ENCODE results near the gene LELP1.
"Not testable (repeated sequence)": the region's sequence is repeated elsewhere in the genome, so short reads cannot be mapped to it uniquely, and the experiment has no call there.

Gene LELP1

DNA sequence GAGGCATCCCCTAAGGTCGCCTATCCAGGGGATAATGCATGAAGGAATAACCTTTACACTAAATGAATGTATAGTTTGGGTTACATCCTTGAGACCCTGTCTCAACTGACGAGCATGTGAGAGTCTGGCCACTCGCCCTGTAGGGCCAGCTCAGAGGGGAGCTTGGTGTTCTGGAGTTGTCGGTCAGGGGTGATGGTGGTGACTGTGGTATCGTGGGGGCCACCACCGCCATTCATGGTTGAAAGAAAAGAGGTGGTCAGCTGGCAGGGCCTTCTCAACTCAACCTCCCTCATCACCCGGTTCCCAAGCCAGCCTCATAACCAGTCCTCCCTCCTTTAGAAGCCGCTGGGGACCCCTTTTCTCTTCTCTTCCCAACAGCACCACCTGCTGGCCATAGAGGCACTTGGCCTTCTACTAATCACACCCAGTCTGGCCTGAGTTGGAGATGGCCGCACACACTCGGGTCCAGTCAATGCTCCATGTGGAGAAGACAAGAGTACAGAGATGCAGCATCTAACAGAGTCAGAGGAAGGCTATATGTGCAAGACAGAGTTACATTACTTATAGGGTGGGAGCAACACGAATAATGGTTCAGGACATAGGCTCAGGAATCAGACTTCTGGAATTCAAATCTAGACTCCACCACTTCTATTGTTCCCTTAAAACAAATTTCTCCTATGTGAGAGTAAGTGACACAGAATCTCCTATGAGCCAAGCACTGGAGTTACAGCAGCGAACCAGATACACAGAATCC, 26.0 kb downstream of the LELP1 start:
- DNase-seq: not testable (repeated sequence)

- no peak for DNase-seq
Measured at GRCh38 chr1:153231363-153231762, 28.1 kb downstream of the LELP1 start.

- DNase-seq: no peak
Measured at GRCh38 chr1:153231785-153232184, 28.6 kb downstream of the LELP1 start.

GRCh38 chr1:153232553-153232952, 29.3 kb downstream of the LELP1 start:
- DNase-seq: no peak

GRCh38 chr1:153233448-153233847, 30.2 kb downstream of the LELP1 start:
- no peak for DNase-seq

DNA sequence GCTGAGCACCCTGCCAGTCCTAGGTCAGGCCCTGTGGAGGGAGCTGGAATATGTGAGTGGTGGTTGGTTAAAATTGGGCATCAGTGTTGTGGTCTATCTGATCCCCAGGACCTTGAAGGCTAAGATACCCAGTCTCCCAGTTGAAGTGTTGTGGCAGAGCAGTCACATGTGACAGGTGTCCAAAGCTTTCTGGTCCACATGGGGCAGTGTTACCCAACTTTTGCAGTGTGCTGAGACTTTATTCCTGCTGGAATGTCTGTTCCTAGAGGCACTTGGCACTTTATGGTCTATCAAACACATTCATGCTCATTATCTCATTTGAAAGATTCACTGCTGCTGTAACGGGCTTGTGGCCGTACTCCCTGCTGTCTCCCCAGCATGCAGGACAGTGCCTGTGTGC, 35.3 kb downstream of the LELP1 start:
- DNase-seq: no peak

DNA sequence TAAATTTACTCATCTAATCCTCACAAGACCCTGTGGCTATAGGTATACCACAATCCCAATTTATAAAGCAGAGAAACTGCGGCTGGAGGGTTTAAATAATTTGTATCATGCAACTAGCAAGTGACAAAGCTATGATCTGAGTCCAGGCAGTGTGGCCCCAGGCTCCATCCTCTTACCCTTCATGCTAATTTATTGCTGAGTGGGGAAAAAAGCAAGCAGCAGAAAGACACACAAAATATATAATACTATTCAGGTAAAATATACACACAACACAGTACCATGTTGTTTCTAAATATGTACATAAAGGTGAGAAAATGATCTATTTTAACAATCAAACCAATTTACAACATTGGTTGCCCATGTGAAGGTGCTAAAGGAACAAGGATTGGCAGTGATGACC, 38.9 kb downstream of the LELP1 start:
- DNase-seq: no peak

DNA sequence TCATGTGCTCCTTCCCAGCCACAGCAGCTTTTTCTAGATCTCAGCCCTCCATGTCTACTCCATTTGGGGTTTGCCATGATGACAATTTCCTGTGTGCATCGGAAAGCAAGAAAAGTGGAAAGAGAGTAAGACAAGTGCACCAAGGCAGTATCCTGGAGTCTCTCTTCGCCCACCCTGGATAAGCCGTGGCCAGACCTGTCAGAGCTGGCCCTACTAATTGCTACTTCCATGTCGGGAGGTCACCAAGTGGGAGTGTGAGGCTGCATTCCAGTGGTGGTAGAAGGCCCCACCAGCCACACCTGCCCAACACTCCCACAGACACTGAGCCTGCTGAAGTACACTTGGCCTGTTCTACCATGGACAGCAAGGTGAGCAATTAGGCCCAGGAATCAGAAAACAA, 42.2 kb downstream of the LELP1 start:
- DNase-seq: no peak

DNA sequence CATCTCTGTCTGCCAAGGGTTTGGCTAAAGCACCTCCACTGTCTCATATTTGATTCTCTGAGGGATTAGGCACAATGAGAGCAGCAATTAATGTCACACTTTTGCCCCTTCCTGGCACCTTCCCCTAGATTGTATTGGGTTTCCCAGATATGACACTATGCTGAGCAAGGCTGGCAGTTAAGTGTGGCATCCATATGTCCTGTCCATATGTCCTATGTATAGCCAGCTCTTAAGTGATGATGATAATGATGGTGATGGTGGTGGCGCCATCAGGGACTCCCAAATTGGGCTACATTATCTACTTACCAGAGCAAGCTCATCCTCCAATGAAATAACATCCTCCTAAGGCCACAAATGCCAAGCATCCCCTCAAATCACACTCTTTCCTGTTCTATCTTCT, 42.8 kb downstream of the LELP1 start:
- DNase-seq: no peak

DNA sequence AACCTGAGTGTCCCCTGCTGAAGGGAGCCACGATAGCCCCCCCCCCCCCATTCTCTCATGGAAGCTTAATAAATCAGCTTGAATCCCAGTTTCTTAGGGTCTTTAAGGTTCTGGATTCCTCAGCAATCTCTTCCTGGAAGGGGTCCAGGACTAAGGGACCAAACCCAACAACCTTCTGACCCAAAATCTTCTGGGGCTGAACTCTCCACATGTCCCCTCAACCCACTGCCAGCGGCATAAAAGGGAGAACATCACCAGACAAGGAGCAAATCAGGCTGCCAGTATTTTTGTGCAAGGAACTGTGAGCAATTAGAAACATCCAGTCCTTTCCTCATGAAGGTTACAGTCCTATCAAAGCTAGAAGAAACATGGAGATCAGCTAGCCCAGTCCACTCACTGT, 43.6 kb downstream of the LELP1 start:
- DNase-seq: no peak

GRCh38 chr1:153248176-153248879, 45.1 kb downstream of the LELP1 start:
- no peak for DNase-seq

GRCh38 chr1:153250166-153250565, 46.9 kb downstream of the LELP1 start:
- no peak for DNase-seq

DNA sequence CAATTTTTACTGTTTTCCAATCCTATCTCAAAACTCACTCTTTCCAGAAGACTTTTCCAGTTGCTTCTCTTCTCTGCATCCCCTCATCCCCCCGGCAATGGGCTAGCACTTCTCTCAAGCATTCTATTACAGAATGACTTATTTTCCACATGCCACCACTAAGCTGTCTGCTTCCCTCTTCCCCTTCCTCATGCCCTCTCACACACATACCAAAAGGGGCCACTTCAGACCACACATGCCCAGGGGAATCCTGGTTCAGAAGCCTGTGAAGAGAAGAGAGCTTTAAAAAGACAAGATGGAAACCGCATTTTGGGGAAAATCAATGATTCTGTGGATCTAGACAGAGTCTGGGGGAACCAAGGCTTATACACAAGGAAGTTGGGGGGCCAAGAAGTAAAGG, 47.9 kb downstream of the LELP1 start:
- DNase-seq: no peak

DNA sequence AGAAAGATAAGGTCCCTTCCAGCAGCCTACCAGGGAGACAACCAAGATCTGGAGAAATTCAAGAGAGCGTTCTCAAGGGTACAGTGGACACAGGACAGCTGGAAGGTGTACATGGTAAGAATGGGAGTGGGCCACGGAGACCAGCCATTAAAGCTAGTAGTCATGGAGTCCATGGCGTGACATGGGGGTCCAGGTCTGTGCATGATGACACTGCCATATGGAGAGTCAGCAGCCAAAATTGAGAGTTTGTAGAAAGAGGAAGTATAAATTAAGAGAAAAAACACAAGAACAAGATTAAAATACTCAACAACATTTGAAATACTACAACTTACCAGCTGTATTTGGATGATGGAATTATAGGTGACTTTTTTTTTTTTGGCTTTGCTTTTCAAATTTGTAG, 48.3 kb downstream of the LELP1 start:
- no peak for DNase-seq

DNA sequence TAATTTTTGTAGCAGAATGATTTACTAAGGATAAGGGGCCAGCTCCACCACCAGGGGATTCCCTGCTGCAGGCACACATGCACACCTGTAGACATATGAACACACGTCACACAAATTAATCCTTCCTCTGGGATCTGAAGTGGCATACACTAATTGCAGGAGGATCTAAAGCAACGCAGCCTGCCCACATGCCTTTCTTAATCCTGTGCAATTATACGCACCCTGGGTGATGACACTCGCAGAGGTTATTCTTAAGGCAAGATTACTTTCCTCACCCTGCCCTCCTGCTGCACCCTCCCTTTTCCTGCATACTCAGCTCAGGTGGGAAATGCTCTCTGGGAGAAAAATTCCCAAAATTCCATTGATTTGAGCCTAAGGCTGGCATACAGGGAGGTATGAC, 48.8 kb downstream of the LELP1 start:
- no peak for DNase-seq

GRCh38 chr1:153253076-153253475, 49.8 kb downstream of the LELP1 start:
- DNase-seq: no peak

- DNase-seq: no peak
Measured at GRCh38 chr1:153253693-153254092, 50.5 kb downstream of the LELP1 start.
